IPS-20b (cell line): Measurements from ENCODE around the gene TSPAN31.

ENCODE experiments used
- H3K27ac ChIP-seq: one replicate; pipeline ENCODE4 v1.5.1; 2013; ENCODE audit warnings: low read length
- H3K27me3 ChIP-seq: 2 replicates; pipeline ENCODE4 v1.6.1; 2013; ENCODE audit warnings: mild to moderate bottlenecking, low read length, inconsistent platforms; ENCODE audit not compliant: insufficient read depth
- H3K36me3 ChIP-seq: 2 replicates; pipeline ENCODE4 v1.6.1; 2013; ENCODE audit warnings: low read depth, mild to moderate bottlenecking, inconsistent platforms, low read length, moderate library complexity; ENCODE audit not compliant: insufficient read depth
- H3K4me1 ChIP-seq: 2 replicates; pipeline ENCODE4 v1.6.1; 2013; ENCODE audit warnings: mild to moderate bottlenecking, control low read depth, inconsistent platforms, low read length, moderate library complexity; ENCODE audit not compliant: insufficient read depth
- H3K4me3 ChIP-seq: 2 replicates; pipeline ENCODE4 v1.5.1; 2013; ENCODE audit warnings: mild to moderate bottlenecking, low read length, inconsistent platforms
- H3K9ac ChIP-seq: 2 replicates; pipeline ENCODE4 v1.6.1; 2013; ENCODE audit warnings: low read depth, mild to moderate bottlenecking, inconsistent platforms, low read length, moderate library complexity
- H3K9me3 ChIP-seq: 2 replicates; pipeline ENCODE4 v1.6.1; 2013; ENCODE audit warnings: mild to moderate bottlenecking, low read depth, low read length, inconsistent platforms; ENCODE audit not compliant: insufficient read depth

The TSPAN31 gene

GRCh38 chr12:57724003-57724935 lies 20.6 kb upstream of the TSPAN31 start:
- H3K27me3 ChIP-seq = peaks cover 65% of the 10 kb centered on the region
- no peaks in the 10 kb centered on the region for H3K9me3 ChIP-seq
- no peak overlapping the region for H3K27ac ChIP-seq
- no peak overlapping the region for H3K9ac ChIP-seq
- peaks cover 5% of the 10 kb centered on the region for H3K36me3 ChIP-seq
- no peak overlapping the region for H3K4me3 ChIP-seq
- peaks cover 5% of the 10 kb centered on the region; the same call in 1 of the 2 replicates for H3K4me1 ChIP-seq

GRCh38 chr12:57724936-57725740 lies 19.7 kb upstream of the TSPAN31 start:
- Histone ChIP-seq H3K4me1 (peaks cover 5% of the 10 kb centered on the region; the same call in 1 of the 2 replicates), H3K27ac (no peak overlapping the region), H3K4me3 (no peak overlapping the region), H3K9me3 (no peaks in the 10 kb centered on the region), H3K27me3 (peaks cover 74% of the 10 kb centered on the region), H3K36me3 (no peaks in the 10 kb centered on the region), H3K9ac (no peak overlapping the region)

- Histone ChIP-seq H3K9me3 (no peaks in the 10 kb centered on the region), H3K27ac (no peak overlapping the region), H3K27me3 (peaks cover 81% of the 10 kb centered on the region), H3K9ac (no peak overlapping the region), H3K4me3 (peak overlapping the region; percentile 79), H3K36me3 (no peaks in the 10 kb centered on the region), H3K4me1 (peaks cover 5% of the 10 kb centered on the region; the same call in 1 of the 2 replicates)
These were observed 19.0 kb upstream of the TSPAN31 start for GRCh38 chr12:57725851-57726150.

- Histone ChIP-seq H3K36me3 (no peaks in the 10 kb centered on the region), H3K27ac (no peak overlapping the region), H3K27me3 (peaks cover 86% of the 10 kb centered on the region), H3K4me1 (peaks cover 5% of the 10 kb centered on the region; the same call in 1 of the 2 replicates), H3K9me3 (no peaks in the 10 kb centered on the region), H3K4me3 (peak overlapping the region; percentile 79), H3K9ac (no peak overlapping the region)
These were observed 18.5 kb upstream of the TSPAN31 start for GRCh38 chr12:57726151-57726883.

GRCh38 chr12:57726884-57727757 lies 17.7 kb upstream of the TSPAN31 start:
- H3K27ac ChIP-seq = no peak overlapping the region
- peaks cover 94% of the 10 kb centered on the region for H3K27me3 ChIP-seq
- H3K36me3 ChIP-seq = no peaks in the 10 kb centered on the region
- H3K4me1 ChIP-seq = peaks cover 5% of the 10 kb centered on the region; the same call in 1 of the 2 replicates
- no peaks in the 10 kb centered on the region for H3K9me3 ChIP-seq
- H3K9ac ChIP-seq = no peak overlapping the region
- peak overlapping the region; percentile 79; the same call in 1 of the 2 replicates for H3K4me3 ChIP-seq

- Histone ChIP-seq H3K4me1 (peaks cover 5% of the 10 kb centered on the region; the same call in 1 of the 2 replicates), H3K9ac (no peak overlapping the region), H3K4me3 (peak overlapping the region; percentile 79; the same call in 1 of the 2 replicates), H3K36me3 (no peaks in the 10 kb centered on the region), H3K27ac (no peak overlapping the region), H3K9me3 (no peaks in the 10 kb centered on the region), H3K27me3 (peaks cover 99% of the 10 kb centered on the region)
These were observed 17.0 kb upstream of the TSPAN31 start for GRCh38 chr12:57727758-57728395.

- peaks cover 99% of the 10 kb centered on the region for H3K27me3 ChIP-seq
- H3K4me1 ChIP-seq = peaks cover 5% of the 10 kb centered on the region; the same call in 1 of the 2 replicates
- H3K27ac ChIP-seq = no peak overlapping the region
- no peak overlapping the region for H3K4me3 ChIP-seq
- no peak overlapping the region for H3K9ac ChIP-seq
- H3K9me3 ChIP-seq = no peaks in the 10 kb centered on the region
- H3K36me3 ChIP-seq = no peaks in the 10 kb centered on the region
These were observed 15.5 kb upstream of the TSPAN31 start for GRCh38 chr12:57729321-57729844.

GRCh38 chr12:57730336-57731067 lies 14.3 kb upstream of the TSPAN31 start:
- peaks cover 5% of the 10 kb centered on the region; the same call in 1 of the 2 replicates for H3K4me1 ChIP-seq
- no peaks in the 10 kb centered on the region for H3K36me3 ChIP-seq
- peaks cover 99% of the 10 kb centered on the region for H3K27me3 ChIP-seq
- H3K4me3 ChIP-seq = no peak overlapping the region
- H3K9ac ChIP-seq = no peak overlapping the region
- no peaks in the 10 kb centered on the region for H3K9me3 ChIP-seq
- H3K27ac ChIP-seq = no peak overlapping the region

GRCh38 chr12:57731411-57732080 lies 13.3 kb upstream of the TSPAN31 start:
- H3K4me1 ChIP-seq = peaks cover 5% of the 10 kb centered on the region; the same call in 1 of the 2 replicates
- H3K9me3 ChIP-seq = no peaks in the 10 kb centered on the region
- peaks cover 100% of the 10 kb centered on the region for H3K27me3 ChIP-seq
- no peak overlapping the region for H3K27ac ChIP-seq
- H3K36me3 ChIP-seq = no peaks in the 10 kb centered on the region
- H3K4me3 ChIP-seq = no peak overlapping the region
- no peak overlapping the region for H3K9ac ChIP-seq
